Measurements from ENCODE around the gene SCN7A.

GRCh38 chr2:166440313-166440712 lies 53.7 kb downstream of the SCN7A start:
- TF ChIP-seq POLR2AphosphoS5 (IDR thresholded peaks at IDR 0.05; ENCODE audit: low read depth, low read length) (no peak), TAF1 (IDR thresholded peaks at IDR 0.05; ENCODE audit: borderline replicate concordance, insufficient read depth, low read length) (no peak), REST (IDR thresholded peaks at IDR 0.05; ENCODE audit: insufficient read depth in 1 of 2, low read depth in 2 of 2, low read length in 2 of 2) (no peak), FOXP2 (optimal IDR thresholded peaks at IDR 0.05; ENCODE audit: borderline replicate concordance, extremely low read depth, extremely low read length, insufficient read depth) (no peak), SIN3A (IDR thresholded peaks at IDR 0.05; ENCODE audit: borderline replicate concordance, insufficient read depth, low read length) (no peak)

All from PFSK-1 (cell line).